ENCODE data around the gene NAA16.
A peak's percentile ranks its signal among the peaks of the same experiment; 100 is the strongest.

NAA16 gene

DNA sequence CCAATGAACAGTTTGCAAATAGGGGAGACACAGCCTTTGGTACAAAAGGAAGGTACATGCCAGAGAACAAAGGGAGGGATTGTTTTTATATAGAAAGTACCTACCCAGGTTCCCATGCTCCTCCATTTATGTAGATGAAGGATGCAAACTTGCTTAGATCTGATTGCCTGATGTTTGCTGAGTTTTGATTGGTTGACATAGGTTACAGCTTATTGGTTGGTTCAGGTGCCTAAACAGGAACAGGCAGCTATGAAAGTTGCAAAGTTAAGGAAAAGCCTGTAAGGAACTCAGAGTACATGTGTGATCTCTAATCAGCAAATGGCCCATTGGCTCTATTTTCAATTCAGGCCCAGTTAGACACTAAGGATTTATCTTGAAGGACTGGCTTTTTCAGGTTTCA, 6.5 kb upstream of the NAA16 start:
- DNase-seq (ENCODE audit: low read depth): no peak

- DNase-seq (ENCODE audit: low read depth): no peak
Measured at GRCh38 chr13:41306271-41307145, 4.6 kb upstream of the NAA16 start.

DNA sequence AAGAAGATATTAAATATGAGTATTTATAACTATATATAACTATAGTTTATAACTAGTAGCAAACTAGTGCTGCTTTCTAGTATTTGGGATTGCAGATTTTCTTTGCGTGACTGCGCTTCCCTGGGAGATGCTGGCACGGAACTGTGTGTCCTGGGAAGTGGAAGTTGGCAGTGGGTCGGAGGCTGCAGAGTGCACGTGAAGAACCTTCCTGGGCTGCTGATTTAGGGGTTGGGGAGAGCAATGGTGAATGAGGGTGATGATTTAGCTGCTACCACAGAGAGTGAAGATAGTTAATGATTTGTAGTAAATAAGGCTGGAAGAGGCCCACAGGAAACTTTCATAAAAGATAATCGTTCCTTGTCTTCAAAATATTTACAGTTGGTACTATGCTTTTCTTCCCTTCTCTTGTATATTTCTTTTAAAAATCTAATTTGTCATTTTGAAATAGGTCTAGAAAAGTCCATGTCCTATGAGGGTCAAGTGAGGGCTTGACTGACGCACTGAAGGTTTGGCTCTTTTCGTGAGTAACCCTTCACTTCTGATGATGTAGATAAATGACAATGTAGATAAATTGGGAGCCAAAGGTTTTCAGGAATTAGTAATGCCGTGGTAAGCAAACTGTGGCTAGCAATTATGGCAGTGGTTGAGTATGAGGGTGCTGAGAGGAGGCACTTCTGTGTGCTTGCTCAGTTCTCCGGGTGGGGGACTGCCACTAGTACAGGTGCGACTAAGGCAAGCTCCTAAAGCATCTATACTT, 3.0 kb upstream of the NAA16 start:
- no peak for DNase-seq (ENCODE audit: low read depth)

DNA sequence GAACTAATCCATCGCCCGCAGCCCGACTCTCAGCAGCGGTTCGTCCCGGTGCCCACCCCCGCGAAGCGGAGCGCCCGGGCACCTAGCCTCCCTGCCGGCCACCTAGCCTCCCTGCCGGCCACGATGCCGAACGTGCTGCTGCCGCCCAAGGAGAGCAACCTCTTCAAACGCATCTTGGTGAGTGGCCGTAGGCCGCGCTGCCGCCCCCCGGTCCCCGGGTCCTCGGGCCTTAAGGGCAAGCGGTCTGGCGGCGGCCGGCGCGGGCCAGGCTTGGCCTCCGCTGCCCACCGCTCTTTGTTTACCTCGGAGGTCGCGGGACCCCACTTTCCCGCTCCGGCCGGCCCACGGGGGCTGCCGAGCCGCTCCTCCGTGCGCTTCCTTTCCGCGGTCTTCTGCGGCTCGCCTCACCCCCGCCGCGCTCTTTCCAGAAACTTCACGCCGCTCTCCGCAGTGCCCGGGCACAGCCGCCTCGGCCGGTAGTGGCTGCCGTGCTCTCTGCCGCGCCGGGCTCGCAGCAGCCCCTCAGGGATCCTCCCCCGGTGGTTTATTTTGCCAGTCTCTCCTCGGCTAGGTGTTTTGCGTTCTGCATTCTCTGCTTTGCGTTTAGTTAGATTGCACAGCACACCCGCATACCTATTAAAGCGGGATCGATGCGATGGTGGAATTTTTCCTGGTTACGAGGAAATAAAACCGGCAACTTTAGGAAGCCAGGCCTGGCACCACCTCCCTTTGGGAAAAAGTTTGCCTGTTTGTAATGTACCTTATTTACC, 524 bp downstream of the NAA16 start:
- no peak for DNase-seq (ENCODE audit: low read depth)

- no peak for DNase-seq (ENCODE audit: low read depth)
Measured at GRCh38 chr13:41312176-41312500, 1.1 kb downstream of the NAA16 start.

DNA sequence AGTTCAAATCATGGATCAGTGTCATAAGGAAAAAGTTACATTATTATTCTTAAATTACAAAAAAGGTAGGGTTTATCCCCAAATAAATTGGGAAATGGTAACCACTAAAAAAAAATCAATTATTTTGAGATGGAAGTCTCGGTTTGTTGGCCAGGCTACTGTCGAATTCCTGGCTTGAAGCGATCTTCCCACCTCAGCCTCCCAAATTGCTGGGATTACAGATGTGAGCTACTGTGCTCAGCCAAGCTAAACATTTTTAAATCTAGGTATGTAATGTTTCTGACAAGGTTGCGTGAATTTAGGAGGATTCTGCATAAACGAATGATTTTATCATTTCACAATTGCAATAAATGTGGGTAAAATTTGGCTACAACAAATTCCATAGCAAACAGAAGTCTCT, 2.0 kb downstream of the NAA16 start:
- no peak for DNase-seq (ENCODE audit: low read depth)

DNA sequence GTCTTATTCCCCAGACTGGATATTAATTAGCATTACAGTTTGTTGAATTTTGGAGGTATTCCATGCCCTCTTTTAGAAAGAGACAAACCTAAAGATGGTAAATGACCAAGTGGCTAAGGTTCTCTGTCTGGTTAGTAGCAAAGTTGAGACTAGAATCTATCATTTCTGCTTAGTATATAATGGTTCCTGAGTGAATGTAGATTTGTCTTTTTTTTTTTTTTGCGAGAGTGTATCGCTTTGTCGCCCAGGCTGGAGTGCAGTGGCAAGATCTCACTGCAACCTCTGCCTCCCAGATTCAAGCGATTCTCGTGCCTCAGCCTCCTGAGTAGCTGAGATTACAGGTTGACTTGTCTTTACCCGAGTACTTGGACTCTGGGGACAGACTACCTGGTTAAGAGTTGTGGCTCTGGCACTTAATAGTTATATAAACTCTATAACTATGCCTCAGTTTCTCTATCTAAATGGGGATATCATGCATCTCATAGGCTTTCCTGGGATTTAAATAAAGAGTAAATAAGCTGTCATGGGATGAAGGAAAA, 2.7 kb downstream of the NAA16 start:
- no peak for DNase-seq (ENCODE audit: low read depth)

- DNase-seq (ENCODE audit: low read depth): no peak
Measured at GRCh38 chr13:41315443-41316047, 4.5 kb downstream of the NAA16 start.

DNA sequence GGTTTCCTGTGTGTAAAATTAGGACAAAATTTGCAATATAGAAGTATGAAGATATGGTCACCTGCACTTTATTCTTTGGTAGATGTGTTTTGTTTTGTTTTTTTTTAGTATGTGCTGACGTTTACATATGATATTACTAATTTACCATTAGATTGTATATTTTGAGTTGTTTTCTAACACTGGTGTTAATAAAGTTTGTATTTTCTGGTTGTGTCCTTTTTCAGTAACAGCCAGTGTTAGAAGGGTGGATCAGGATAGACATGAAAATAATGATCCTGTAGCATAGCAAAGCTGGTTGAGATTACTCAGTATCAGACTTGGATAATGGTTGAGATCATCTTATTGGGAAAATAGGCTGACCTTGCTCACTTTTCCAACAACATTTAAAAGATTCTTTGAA, 6.2 kb downstream of the NAA16 start:
- no peak for DNase-seq (ENCODE audit: low read depth)

DNA sequence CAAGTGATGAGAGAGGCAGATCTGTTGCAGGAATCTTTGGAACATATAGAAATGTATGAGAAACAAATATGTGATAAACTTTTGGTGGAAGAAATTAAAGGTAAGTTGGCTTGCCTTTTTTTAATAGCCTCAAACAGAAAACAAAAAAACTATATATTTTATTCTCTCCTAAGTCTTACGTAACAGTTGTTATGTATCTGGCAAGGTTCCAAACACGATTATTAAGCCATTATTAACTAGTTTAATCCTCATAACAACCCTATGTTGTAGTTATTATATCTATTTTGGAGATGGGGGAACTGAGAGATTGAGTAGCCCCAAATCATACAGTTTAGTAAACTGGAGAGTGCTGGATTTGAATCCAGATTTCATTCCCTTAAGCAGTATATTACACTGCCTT, 14.7 kb downstream of the NAA16 start:
- DNase-seq (ENCODE audit: low read depth): no peak

- DNase-seq (ENCODE audit: low read depth): no peak
Measured at GRCh38 chr13:41326661-41327060, 15.6 kb downstream of the NAA16 start.

DNA sequence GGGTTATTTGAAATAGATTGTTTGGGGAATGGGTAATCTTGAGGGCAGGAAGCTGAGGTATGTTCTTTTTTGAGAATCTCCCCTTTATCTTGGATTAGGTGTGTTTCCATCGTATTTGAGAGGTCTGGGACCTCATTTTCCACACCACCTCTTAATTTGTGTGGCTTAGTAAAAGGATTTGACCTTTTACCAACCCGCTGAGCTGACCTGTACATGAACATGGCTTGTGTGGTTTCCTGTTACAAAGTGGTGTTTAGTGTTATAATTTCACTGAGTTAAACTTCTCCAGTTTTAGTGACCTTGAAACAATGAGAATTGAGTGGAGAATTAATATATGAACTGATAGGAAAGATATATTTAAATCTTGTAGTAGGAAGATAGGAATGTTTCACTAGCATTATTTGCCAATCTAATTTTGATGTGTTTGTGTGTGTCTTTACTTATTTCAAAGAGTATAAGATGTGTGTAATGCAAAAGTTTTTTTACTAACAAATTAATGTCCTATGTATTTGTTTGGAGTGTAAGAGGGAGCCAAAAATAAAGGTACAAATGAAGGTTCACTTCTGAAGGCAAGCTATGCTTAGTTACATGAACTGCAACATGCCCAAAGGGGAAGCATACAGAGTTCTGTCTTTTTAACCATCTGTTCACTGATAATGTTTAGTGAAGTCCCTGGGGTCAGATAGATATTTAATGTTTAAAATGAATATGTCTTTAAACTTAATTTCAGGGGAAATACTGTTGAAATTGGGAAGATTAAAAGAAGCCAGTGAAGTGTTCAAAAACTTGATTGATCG, 17.1 kb downstream of the NAA16 start:
- DNase-seq (ENCODE audit: low read depth): no peak

GRCh38 chr13:41332829-41333228, 21.8 kb downstream of the NAA16 start:
- DNase-seq (ENCODE audit: low read depth): peak; percentile 14

GRCh38 chr13:41334810-41335209, 23.7 kb downstream of the NAA16 start:
- no peak for DNase-seq (ENCODE audit: low read depth)

DNA sequence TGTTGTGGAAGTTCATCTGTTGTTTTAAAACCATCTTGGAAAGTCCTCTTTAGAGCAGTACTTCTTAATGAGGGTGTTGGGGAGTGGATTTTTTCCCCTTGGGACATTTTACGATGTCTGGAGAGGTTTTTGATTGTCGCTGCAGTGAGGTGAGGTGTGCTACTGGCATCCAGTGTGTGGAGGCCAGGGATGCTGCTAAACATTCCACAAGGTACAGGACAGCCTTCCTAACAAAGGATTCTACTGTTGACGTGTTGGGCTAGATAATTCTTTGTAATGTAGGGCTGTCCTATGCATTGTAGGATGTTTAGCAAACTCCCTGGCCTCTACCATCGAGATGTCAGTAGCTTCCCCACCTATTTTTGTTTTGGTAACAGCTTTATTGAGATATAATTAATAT, 33.3 kb downstream of the NAA16 start:
- no peak for DNase-seq (ENCODE audit: low read depth)

GRCh38 chr13:41345165-41345913, 34.3 kb downstream of the NAA16 start:
- DNase-seq (ENCODE audit: low read depth): no peak

- DNase-seq (ENCODE audit: low read depth): no peak
Measured at GRCh38 chr13:41345914-41346589, 35.0 kb downstream of the NAA16 start.

GRCh38 chr13:41352935-41353840, 42.1 kb downstream of the NAA16 start:
- peak; percentile 38 for DNase-seq (ENCODE audit: low read depth)

GRCh38 chr13:41354416-41354815, 43.3 kb downstream of the NAA16 start:
- DNase-seq (ENCODE audit: low read depth): no peak

Data from fibroblast of the conjunctiva (primary cell).